ENCODE measurements around the gene FAM219B. TPM values are rescaled to one million over a fixed set of nuclear protein-coding genes. Genes with fewer than 3 reads are reported as not detected.
"Not testable (repeated sequence)": the region's sequence is repeated elsewhere in the genome, so short reads cannot be mapped to it uniquely, and the experiment has no call there.

The FAM219B gene
- total and polyA plus RNA-seq, 2 donors from 2014 or later = 41.7 to 76.5 TPM

DNA sequence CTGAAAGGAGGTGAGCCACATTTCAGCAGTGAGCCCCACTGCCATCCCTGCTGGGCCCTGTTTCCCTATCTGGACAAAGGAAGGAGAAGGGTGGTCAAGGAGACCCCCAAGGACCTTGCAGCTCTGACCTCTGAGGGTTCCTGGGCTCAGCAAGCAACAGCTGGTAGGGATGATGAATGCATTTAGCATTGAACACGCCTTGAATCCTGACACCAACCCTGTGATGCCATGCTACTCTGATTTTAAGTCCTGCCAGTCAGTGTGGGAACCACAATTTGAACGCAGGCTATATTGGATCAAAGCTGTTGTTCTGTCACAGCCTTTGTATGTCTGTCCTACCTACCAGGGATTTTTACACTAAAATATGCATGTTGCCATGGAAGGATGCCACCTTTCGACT is 10.3 kb downstream of the FAM219B start:
- Histone ChIP-seq H3K27ac (ENCODE audit: low read depth in 2 of 2, low read length in 2 of 2) (no peak overlapping the region), H3K27me3 (ENCODE audit: control insufficient read depth, insufficient read depth, low read length) (no peaks in the 10 kb centered on the region), H3K36me3 (ENCODE audit: control insufficient read depth in 2 of 3, insufficient read depth in 3 of 3, low read length in 3 of 3) (peaks cover 0 to 27% (median 16%) of the 10 kb centered on the region in 3 donors), H3K4me3 (ENCODE audit: low read length in 3 of 3) (no peak overlapping the region), H3K9me3 (ENCODE audit: control insufficient read depth in 2 of 3, insufficient read depth in 1 of 3, low read length in 3 of 3) (no peaks in the 10 kb centered on the region), H3K9ac (ENCODE audit: low read length in 3 of 3) (no peak overlapping the region), H3K4me1 (ENCODE audit: control insufficient read depth in 2 of 3, insufficient read depth in 2 of 3, low read depth in 1 of 3, low read length in 3 of 3) (peaks cover 0 to 4% (median 0%) of the 10 kb centered on the region in 3 donors)
- FAIRE-seq (no peak), DNase-seq (no peak)
- intact Hi-C loops (cut with DNase I) = no loop called here
- TF ChIP-seq, protein P1, sequence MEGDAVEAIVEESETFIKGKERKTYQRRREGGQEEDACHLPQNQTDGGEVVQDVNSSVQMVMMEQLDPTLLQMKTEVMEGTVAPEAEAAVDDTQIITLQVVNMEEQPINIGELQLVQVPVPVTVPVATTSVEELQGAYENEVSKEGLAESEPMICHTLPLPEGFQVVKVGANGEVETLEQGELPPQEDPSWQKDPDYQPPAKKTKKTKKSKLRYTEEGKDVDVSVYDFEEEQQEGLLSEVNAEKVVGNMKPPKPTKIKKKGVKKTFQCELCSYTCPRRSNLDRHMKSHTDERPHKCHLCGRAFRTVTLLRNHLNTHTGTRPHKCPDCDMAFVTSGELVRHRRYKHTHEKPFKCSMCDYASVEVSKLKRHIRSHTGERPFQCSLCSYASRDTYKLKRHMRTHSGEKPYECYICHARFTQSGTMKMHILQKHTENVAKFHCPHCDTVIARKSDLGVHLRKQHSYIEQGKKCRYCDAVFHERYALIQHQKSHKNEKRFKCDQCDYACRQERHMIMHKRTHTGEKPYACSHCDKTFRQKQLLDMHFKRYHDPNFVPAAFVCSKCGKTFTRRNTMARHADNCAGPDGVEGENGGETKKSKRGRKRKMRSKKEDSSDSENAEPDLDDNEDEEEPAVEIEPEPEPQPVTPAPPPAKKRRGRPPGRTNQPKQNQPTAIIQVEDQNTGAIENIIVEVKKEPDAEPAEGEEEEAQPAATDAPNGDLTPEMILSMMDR (IDR thresholded peaks at IDR 0.05; ENCODE audit: borderline replicate concordance, extremely low read depth, insufficient read depth) = no peak

DNA sequence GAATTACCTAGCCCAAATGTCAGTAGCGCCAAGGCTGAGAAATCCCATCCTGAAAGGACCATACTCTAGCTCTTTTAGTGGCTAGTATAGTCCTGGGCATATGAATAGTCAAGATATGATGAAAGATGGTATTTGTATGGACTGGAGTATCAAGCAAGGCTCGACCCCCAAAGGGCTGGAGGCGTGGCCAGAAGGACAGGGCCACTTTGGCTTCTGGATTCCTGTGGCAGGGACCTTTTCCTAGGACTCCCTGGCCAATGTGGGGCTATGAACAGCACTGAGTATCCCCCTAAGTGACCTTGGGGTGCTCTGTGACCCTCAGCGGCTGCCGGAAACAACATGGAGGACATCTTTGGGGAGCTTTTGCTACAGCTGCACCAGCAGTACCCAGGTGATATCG is 10.8 kb downstream of the FAM219B start:
- FAIRE-seq (no peak), DNase-seq (no peak)
- Histone ChIP-seq H3K4me3 (ENCODE audit: low read length in 3 of 3) (no peak overlapping the region), H3K9ac (ENCODE audit: low read length in 3 of 3) (no peak overlapping the region), H3K27ac (ENCODE audit: low read depth in 2 of 2, low read length in 2 of 2) (no peak overlapping the region), H3K36me3 (ENCODE audit: control insufficient read depth in 2 of 3, insufficient read depth in 3 of 3, low read length in 3 of 3) (peaks cover 0 to 25% (median 16%) of the 10 kb centered on the region in 3 donors), H3K9me3 (ENCODE audit: control insufficient read depth in 2 of 3, insufficient read depth in 1 of 3, low read length in 3 of 3) (no peaks in the 10 kb centered on the region), H3K27me3 (ENCODE audit: control insufficient read depth, insufficient read depth, low read length) (no peaks in the 10 kb centered on the region), H3K4me1 (ENCODE audit: control insufficient read depth in 2 of 3, insufficient read depth in 2 of 3, low read depth in 1 of 3, low read length in 3 of 3) (peaks cover 0 to 3% (median 0%) of the 10 kb centered on the region in 3 donors)
- intact Hi-C loops (cut with DNase I) = no loop called here
- TF ChIP-seq, protein P1 (IDR thresholded peaks at IDR 0.05; ENCODE audit: borderline replicate concordance, extremely low read depth, insufficient read depth) = no peak

- H3K4me1 ChIP-seq (ENCODE audit: control insufficient read depth in 2 of 3, insufficient read depth in 2 of 3, low read depth in 1 of 3, low read length in 3 of 3); H3K27ac ChIP-seq (ENCODE audit: low read depth in 2 of 2, low read length in 2 of 2); FAIRE-seq; H3K4me3 ChIP-seq (ENCODE audit: low read length in 3 of 3); H3K9ac ChIP-seq (ENCODE audit: low read length in 3 of 3); H3K27me3 ChIP-seq (ENCODE audit: control insufficient read depth, insufficient read depth, low read length); H3K9me3 ChIP-seq (ENCODE audit: control insufficient read depth in 2 of 3, insufficient read depth in 1 of 3, low read length in 3 of 3); DNase-seq; intact Hi-C loops (cut with DNase I): not testable (repeated sequence)
- peaks cover 0 to 14% (median 6%) of the 10 kb centered on the region in 3 donors for H3K36me3 ChIP-seq (ENCODE audit: control insufficient read depth in 2 of 3, insufficient read depth in 3 of 3, low read length in 3 of 3)
Measured at GRCh38 chr15:74894383-74894782, 12.3 kb downstream of the FAM219B start.

DNA sequence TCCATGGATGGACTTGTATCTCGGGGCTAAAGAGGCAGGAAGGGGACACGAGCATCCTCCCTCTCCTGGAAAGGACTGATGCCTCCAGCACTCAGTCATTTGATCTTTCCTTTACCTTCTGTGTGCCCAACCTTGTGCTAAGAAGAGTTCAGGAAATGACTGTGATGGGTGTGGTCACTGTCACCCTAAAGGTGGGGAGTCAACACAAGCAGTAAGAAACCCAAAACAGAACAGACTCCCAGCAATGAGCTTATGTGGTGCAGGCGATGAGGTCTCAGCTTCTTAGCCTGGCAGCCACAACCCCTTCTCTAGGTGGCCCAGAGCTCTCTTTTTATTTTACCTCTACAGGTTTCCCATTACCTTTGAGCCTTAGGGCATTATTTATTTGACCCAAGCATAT is 13.0 kb downstream of the FAM219B start:
- H3K36me3 ChIP-seq (ENCODE audit: control insufficient read depth in 2 of 3, insufficient read depth in 3 of 3, low read length in 3 of 3) = peaks cover 0 to 14% (median 6%) of the 10 kb centered on the region in 3 donors
- FAIRE-seq (no peak), DNase-seq (no peak)
- no peaks in the 10 kb centered on the region for H3K27me3 ChIP-seq (ENCODE audit: control insufficient read depth, insufficient read depth, low read length)
- TF ChIP-seq, protein P1 (IDR thresholded peaks at IDR 0.05; ENCODE audit: borderline replicate concordance, extremely low read depth, insufficient read depth) = no peak
- H3K9me3 ChIP-seq (ENCODE audit: control insufficient read depth in 2 of 3, insufficient read depth in 1 of 3, low read length in 3 of 3) = no peaks in the 10 kb centered on the region
- peaks cover 4 to 12% (median 5%) of the 10 kb centered on the region in 3 donors for H3K4me1 ChIP-seq (ENCODE audit: control insufficient read depth in 2 of 3, insufficient read depth in 2 of 3, low read depth in 1 of 3, low read length in 3 of 3)
- intact Hi-C loops (cut with DNase I) = no loop called here
- no peak overlapping the region for H3K4me3 ChIP-seq (ENCODE audit: low read length in 3 of 3)
- no peak overlapping the region for H3K27ac ChIP-seq (ENCODE audit: low read depth in 2 of 2, low read length in 2 of 2)
- no peak overlapping the region for H3K9ac ChIP-seq (ENCODE audit: low read length in 3 of 3)

Data from kidney (tissue), 14 donors.